ENCODE data around the gene TAS2R60.
"Not testable (repeated sequence)": the region's sequence is repeated elsewhere in the genome, so short reads cannot be mapped to it uniquely, and the experiment has no call there.

Gene TAS2R60

GRCh38 chr7:143479055-143479766 is 36.0 kb downstream of the TAS2R60 start:
- no peak for DNase-seq

GRCh38 chr7:143480501-143480900 is 37.2 kb downstream of the TAS2R60 start:
- no peak for DNase-seq

GRCh38 chr7:143484119-143484518 is 40.9 kb downstream of the TAS2R60 start:
- DNase-seq = no peak

GRCh38 chr7:143485094-143485493 is 41.8 kb downstream of the TAS2R60 start:
- no peak for DNase-seq

- DNase-seq = no peak
These were observed 42.2 kb downstream of the TAS2R60 start for GRCh38 chr7:143485500-143485899.

- not testable (repeated sequence) for DNase-seq
These were observed 43.0 kb downstream of the TAS2R60 start for GRCh38 chr7:143486266-143486665.

GRCh38 chr7:143487061-143487460 is 43.8 kb downstream of the TAS2R60 start:
- no peak for DNase-seq

- no peak for DNase-seq
These were observed 44.3 kb downstream of the TAS2R60 start for GRCh38 chr7:143487566-143487965.

GRCh38 chr7:143490717-143491306 is 47.6 kb downstream of the TAS2R60 start:
- DNase-seq = no peak

- no peak for DNase-seq
These were observed 48.8 kb downstream of the TAS2R60 start for GRCh38 chr7:143492043-143492471.

GRCh38 chr7:143492799-143493739 is 49.8 kb downstream of the TAS2R60 start:
- no peak for DNase-seq

GRCh38 chr7:143493751-143494150 is 50.5 kb downstream of the TAS2R60 start:
- no peak for DNase-seq

Measured in CD4-positive, alpha-beta T cell treated with Interleukin-21 for 1 hour (primary cell).